GM19328 (cell line): ENCODE measurements around the gene RAI1.

Source experiments
- ATAC-seq: cut with Tn5 transposase; IDR thresholded peaks from one replicate; pipeline ENCODE4 v1.9.1; 2021; ENCODE audit warnings: mild to moderate bottlenecking, moderate library complexity; ENCODE audit not compliant: unreplicated experiment

RAI1 gene

GRCh38 chr17:17714261-17714866 is 33.1 kb downstream of the RAI1 start:
- no peak for ATAC-seq

GRCh38 chr17:17714879-17715278 is 33.6 kb downstream of the RAI1 start:
- ATAC-seq = no peak

DNA sequence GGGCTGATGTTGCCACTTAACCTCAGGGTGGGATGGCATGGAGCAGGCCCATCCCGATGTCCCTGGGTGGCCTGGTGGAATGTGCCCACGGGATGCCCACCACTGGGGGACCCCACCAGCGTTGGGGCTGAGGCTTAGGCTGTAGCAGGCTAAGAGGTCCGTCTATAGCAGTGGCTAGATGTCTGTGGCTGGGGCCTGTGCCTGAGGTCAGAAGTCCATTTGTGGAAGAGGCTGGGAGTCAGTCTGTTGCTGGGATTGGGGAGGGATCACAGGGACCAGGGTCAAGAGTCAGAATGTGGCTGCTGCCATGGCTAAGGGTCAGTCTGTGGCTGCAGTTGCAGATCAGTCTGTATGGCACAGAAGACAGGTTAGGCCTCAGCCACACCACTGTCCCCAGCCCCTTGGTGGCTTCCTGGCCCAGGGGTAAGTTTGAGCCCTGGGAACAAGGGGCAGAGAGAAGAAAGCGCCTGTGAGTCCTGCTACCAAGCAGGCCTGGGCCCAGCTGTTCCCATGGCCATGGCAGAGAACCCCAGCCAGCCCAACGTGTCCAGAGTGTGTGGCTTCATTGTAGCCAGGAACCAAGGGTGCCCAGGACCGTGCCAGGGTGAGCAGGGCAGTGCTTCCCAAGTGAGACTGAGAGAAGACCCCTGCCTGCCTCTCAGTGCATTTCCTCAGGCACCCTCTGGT is 35.7 kb downstream of the RAI1 start:
- ATAC-seq = no peak

GRCh38 chr17:17718251-17718650 is 37.0 kb downstream of the RAI1 start:
- no peak for ATAC-seq

DNA sequence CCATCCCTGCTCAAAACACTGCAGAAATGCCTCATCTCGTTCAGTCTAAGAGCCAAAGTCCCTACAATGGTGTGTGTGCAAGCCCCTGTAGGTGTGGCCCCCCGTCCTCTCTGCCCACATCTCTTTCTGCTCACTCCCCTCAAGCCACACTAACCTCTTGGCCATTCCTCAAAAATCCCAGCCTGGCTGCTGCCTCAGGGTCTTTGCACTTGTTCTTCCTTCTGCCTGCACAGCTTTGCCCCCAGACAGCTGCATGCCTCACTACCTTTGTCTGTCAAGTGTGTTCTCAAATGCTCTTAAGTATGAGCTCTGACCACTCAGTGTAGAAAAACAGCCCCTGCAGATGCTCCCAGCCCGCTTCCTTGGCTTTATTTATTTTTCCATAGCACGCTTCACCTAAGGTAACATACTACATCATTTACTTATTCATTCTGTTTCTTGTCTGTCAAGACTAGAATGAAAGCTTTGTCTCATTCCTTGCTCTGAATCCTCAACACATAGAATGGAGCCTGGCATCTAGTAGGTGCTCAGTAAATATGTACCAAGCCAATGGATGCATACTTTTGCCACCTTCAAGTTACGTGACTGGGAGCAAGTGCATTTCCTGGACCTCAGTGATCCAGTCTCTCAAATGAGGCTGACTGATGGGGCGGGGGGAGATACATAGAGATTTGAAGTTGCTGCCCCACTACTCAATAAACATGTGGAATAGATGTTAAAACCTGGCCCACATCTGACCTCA is 38.1 kb downstream of the RAI1 start:
- ATAC-seq = no peak

GRCh38 chr17:17719966-17720543 is 38.8 kb downstream of the RAI1 start:
- no peak for ATAC-seq

DNA sequence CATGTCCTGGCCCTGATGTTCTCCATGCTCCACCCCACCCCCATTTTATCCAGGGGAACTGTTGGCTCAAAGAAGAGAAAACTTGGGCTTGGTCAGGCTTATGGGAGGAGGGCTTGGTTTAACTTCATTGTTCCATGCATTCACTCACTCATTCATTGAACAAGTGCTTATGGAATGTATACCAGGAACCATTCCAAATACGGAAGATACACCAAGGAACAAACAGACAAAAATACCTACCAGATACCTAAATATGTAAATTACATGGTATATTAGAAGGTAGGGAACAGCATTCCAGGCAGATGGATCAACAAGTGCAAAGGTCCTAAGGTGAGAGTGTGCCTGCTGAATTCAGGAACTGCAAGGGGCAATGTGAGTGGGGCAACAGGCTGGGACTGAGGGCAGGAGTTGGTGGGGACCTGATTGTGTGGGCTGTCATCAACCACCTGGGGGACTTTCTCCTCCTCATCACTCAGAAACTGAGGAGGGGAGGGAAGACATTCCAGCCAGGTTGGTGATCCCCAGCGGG is 39.9 kb downstream of the RAI1 start:
- no peak for ATAC-seq

DNA sequence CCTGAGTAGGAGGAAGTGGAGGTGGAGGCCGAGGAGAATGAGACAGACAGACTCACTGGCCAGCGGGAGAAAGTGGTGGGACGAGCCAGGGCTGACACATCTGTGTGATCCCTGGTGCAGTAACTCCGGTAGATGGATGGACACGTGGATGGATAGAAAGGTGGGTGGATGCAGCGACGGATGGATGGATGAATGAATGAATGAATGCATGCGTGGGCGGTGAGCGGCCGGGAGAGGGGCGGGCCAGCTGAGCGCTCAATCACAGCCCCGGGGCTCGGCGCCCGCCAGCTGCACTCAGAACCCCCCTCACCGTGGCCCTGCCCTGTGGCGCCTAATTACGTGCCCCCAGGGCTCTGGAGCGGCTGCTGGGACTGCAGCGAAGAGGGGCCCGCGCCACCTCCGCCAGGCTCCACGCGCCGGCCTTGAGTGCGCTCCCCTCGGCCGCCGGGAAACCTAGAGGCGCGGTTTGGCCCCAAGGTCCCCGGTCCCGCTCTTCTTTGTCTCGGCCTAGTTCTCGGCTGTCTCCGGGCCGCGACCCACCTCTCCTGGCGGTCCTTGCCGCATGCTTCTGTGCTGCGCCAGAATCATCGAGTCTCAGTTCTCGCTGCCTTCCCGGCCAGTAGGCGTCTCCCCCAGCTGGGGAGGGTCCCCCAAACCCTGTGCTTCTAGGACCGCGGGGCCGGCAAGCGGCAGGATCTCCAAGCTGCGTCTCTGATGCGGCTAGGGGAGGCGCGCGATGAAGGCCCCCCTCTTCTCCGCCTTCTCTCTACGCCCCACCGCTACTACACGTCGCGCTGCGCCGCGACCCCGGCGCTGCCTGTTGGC is 41.0 kb downstream of the RAI1 start:
- ATAC-seq = no peak

GRCh38 chr17:17722906-17723353 is 41.7 kb downstream of the RAI1 start:
- no peak for ATAC-seq

GRCh38 chr17:17723354-17724261 is 42.4 kb downstream of the RAI1 start:
- no peak for ATAC-seq

- ATAC-seq = no peak
These were observed 43.2 kb downstream of the RAI1 start for GRCh38 chr17:17724307-17725010.

- ATAC-seq = no peak
These were observed 43.9 kb downstream of the RAI1 start for GRCh38 chr17:17725011-17725751.

- ATAC-seq = no peak
These were observed 44.6 kb downstream of the RAI1 start for GRCh38 chr17:17725752-17726457.

DNA sequence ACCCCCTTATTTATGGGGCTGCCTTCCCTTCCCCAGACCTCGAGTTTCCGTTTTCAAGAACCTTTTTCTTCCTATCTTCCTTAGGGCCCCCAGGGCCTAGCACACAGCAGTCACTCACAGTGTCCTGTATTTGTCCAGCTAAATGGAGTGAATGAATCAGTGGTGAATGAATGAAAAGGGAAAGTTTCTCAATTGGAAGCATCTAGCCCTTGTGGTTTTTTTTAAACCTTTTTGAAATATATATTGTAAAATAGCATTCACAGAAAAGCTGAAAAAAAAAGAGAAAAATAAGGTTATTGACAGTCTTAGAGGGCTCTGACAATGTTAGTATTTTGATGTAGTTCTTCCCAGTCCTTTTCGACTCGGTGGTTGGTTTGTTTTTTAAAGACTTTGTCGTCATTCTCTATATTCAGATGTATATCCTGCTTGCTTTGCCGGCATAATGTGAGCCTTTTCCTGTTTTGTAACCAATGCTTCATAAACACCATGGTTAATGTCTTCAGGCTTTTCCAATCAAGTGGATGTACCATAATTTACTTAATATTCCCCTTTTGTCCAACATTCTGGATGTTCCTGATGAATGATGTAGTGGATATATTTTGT is 45.3 kb downstream of the RAI1 start:
- no peak for ATAC-seq

DNA sequence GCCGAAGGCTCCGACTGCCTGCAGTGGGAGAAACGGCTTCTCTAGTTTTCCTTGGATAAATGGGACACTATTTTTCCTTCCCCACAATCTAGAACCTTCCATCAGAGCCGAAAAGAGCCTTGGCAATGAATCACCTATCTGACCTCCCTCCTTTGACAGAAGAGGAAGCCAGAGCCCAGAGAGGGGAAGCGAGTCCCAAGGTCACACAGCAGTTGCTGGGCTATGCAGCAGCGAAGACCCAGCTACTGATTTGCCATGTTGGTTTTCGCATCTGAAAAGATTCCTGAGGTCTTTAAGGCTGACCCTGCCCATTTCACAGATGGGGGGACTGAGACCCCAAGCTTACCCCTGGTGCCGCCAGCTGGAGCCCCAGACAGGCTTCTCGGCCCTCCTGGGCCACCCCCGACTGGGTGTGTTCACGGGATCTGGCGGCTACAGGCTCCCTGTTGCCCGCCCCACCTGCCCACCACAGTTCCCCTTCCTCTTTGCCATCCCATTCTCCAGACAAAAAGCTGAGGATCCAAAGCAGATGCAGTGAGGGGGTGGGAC is 45.9 kb downstream of the RAI1 start:
- ATAC-seq = no peak

- ATAC-seq = no peak
These were observed 46.9 kb downstream of the RAI1 start for GRCh38 chr17:17728146-17728545.
